Liver (tissue), 9 donors: ENCODE results near the gene HSFX1. TPM values are rescaled to one million over a fixed set of nuclear protein-coding genes. Genes with fewer than 3 reads are reported as not detected.

Experiments used
- DNase-seq: peaks from one replicate; pipeline ENCODE4 v3.0.0-alpha.2; 2017; ENCODE audit warnings: low spot score
- H3K27ac ChIP-seq, 2 donors: one replicate each; pipeline ENCODE4 v1.7.0; 2013; ENCODE audit warnings: inconsistent platforms in 2 of 2, low read length in 2 of 2, control low read depth in 1 of 2, low read depth in 1 of 2, mild to moderate bottlenecking in 1 of 2
- H3K27me3 ChIP-seq, 4 donors: one replicate each; pipeline versions ENCODE4 v1.6.1 to v1.7.0; 2013; ENCODE audit warnings: low read length in 3 of 4, inconsistent platforms in 1 of 4, mild to moderate bottlenecking in 1 of 4, moderate library complexity in 1 of 4; ENCODE audit not compliant: control insufficient read depth in 4 of 4, insufficient read depth in 4 of 4
- H3K36me3 ChIP-seq, 4 donors: one replicate each; pipeline versions ENCODE4 v1.6.1 to v1.7.0; 2013; ENCODE audit warnings: low read length in 3 of 4, mild to moderate bottlenecking in 3 of 4, low read depth in 1 of 4, moderate library complexity in 1 of 4; ENCODE audit not compliant: control insufficient read depth in 4 of 4, insufficient read depth in 3 of 4
- H3K4me1 ChIP-seq, 4 donors: one replicate each; pipeline versions ENCODE4 v1.6.1 to v1.7.0; 2013; ENCODE audit warnings: low read length in 3 of 4, mild to moderate bottlenecking in 3 of 4, moderate library complexity in 1 of 4; ENCODE audit not compliant: control insufficient read depth in 4 of 4, insufficient read depth in 4 of 4
- H3K4me3 ChIP-seq, 3 donors: one replicate each; pipeline versions ENCODE4 v1.6.1 to v1.7.0; 2013; ENCODE audit warnings: low read length in 3 of 3, control low read depth in 1 of 3, low read depth in 1 of 3, mild to moderate bottlenecking in 1 of 3
- H3K9ac ChIP-seq, 2 donors: one replicate each; pipeline ENCODE4 v1.7.0; 2013; ENCODE audit warnings: low read length in 2 of 2, mild to moderate bottlenecking in 2 of 2, moderate library complexity in 2 of 2, control low read depth in 1 of 2, low read depth in 1 of 2
- H3K9me3 ChIP-seq, 4 donors: one replicate each; pipeline versions ENCODE4 v1.6.1 to v1.7.0; 2013; ENCODE audit warnings: low read length in 3 of 4; ENCODE audit not compliant: control insufficient read depth in 4 of 4
- EGR1 ChIP-seq, 2 donors: IDR thresholded peaks; 2 replicates each; pipeline ENCODE4 v1.6.1; 2016 to 2018; ENCODE audit warnings: antibody characterized with exemption in 2 of 2, low read depth in 2 of 2
- FOXA1 ChIP-seq: IDR thresholded peaks from 2 replicates; pipeline ENCODE4 v1.6.1; 2016; ENCODE audit warnings: antibody characterized with exemption
- FOXA2 ChIP-seq: IDR thresholded peaks from 2 replicates; pipeline ENCODE4 v1.6.1; 2016; ENCODE audit warnings: antibody characterized with exemption
- GABPA ChIP-seq, 2 donors: IDR thresholded peaks in 1 of 2; conservative IDR thresholded peaks in 1 of 2; 2 replicates each; pipeline ENCODE4 v1.6.1; 2016; ENCODE audit warnings: antibody characterized with exemption in 2 of 2, mild to moderate bottlenecking in 1 of 2, moderate library complexity in 1 of 2
- HNF4A ChIP-seq, 2 donors: conservative IDR thresholded peaks; 2 replicates each; pipeline ENCODE4 v1.6.1; 2016; ENCODE audit warnings: antibody characterized with exemption in 2 of 2, mild to moderate bottlenecking in 2 of 2
- HNF4G ChIP-seq: IDR thresholded peaks from 2 replicates; pipeline ENCODE4 v1.6.1; 2016; ENCODE audit warnings: antibody characterized with exemption
- JUND ChIP-seq, 2 donors: IDR thresholded peaks; 2 replicates each; pipeline ENCODE4 v1.6.1; 2016; ENCODE audit warnings: antibody characterized with exemption in 2 of 2
- NR2F2 ChIP-seq: IDR thresholded peaks from 2 replicates; pipeline ENCODE4 v1.6.1; 2016; ENCODE audit warnings: antibody characterized with exemption
- RAD21 ChIP-seq, 2 donors: IDR thresholded peaks; 2 replicates each; pipeline ENCODE4 v1.6.1; 2016; ENCODE audit warnings: antibody characterized with exemption in 2 of 2, mild to moderate bottlenecking in 2 of 2
- RXRA ChIP-seq, 2 donors: IDR thresholded peaks; 2 replicates each; pipeline ENCODE4 v1.6.1; 2017 to 2018; ENCODE audit warnings: antibody characterized with exemption in 2 of 2, mild to moderate bottlenecking in 1 of 2
- SP1 ChIP-seq: IDR thresholded peaks from 2 replicates; pipeline ENCODE4 v1.6.1; 2018; ENCODE audit warnings: antibody characterized with exemption, mild to moderate bottlenecking
- TAF1 ChIP-seq: conservative IDR thresholded peaks from 2 replicates; pipeline ENCODE4 v1.6.1; 2016; ENCODE audit warnings: antibody characterized with exemption, mild to moderate bottlenecking
- YY1 ChIP-seq: IDR thresholded peaks from 2 replicates; pipeline ENCODE4 v1.6.1; 2016; ENCODE audit warnings: antibody characterized with exemption, mild to moderate bottlenecking
- WGBS: extraction: QIAGEN DNeasy Blood & Tissue Kit; methylation state at CpG from one replicate; pipeline ENCODE4 v1.1.7; 2013; 5-methylcytosine and 5-hydroxymethylcytosine counted together
- polyA plus RNA-seq, 2 donors: library from polyadenylated mRNA; stranded (reverse) in 1 of 2; unstranded in 1 of 2; fragments of 200-250 nt in 1 of 2; fragments of >200 nt in 1 of 2; fragmentation: Nextera tagmentation in 1 of 2; extraction: Ambion mirVana in 1 of 2; gene quantifications; one replicate each; pipeline versions ENCODE4 v1.2.1 to v1.2.3, GENCODE V29; 2013 to 2015
- total RNA-seq, 2 donors: library from RNA; depleted of rRNA; stranded (reverse); fragments of >200 nt; gene quantifications; one replicate each; pipeline ENCODE4 v1.2.3, GENCODE V29; 2014
- TF ChIP-seq, protein P1 (sequence below): fragments of 150-350 bp; IDR thresholded peaks from 2 replicates; pipeline ENCODE4 v1.5.1; 2017; ENCODE audit warnings: improper control_type of control experiment, low read depth, low read length; ENCODE audit not compliant: missing input control
- TF ChIP-seq, protein P2 (sequence below): IDR thresholded peaks from 2 replicates; pipeline ENCODE4 v1.6.1; 2016; ENCODE audit warnings: antibody characterized with exemption, mild to moderate bottlenecking
- TF ChIP-seq, protein P3 (sequence below): IDR thresholded peaks from 2 replicates; pipeline ENCODE4 v1.6.1; 2016; ENCODE audit warnings: antibody characterized with exemption
- TF ChIP-seq, protein P4 (sequence below): IDR thresholded peaks from 2 replicates; pipeline ENCODE4 v1.6.1; 2016; ENCODE audit warnings: antibody characterized with exemption
- TF ChIP-seq, protein P5 (sequence below): IDR thresholded peaks from 2 replicates; pipeline ENCODE4 v1.6.1; 2016; ENCODE audit warnings: antibody characterized with exemption
- donor health status: healthy.
- donor health status: healthy.
- donor health status: healthy.
- donor health status: healthy.
- donor health status: healthy.

HSFX1 gene
- total and polyA plus RNA-seq, 4 donors, result 0.17 to 0.92 (median 0.23) TPM

DNA sequence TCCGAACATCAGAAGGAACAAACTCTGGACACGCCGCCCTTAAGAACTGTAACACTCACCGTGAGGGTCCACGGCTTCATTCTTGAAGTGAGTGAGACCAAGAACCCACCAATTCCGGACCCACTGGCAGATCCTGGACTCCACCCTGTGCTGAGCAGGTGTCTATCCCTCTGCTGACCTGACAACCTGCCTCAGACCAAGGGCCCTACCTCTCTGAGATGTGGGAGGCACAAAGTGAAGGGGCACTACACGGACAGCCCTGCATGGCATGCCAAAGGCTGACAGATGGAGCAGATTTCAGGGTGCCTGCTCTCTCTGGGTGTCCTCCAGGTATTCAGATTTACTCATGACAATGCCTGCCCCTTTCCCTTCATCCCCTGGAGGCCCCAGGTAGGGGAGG lies 14.0 kb upstream of the HSFX1 start:
- Histone ChIP-seq H3K9ac (no peak overlapping the region), H3K4me3 (no peak overlapping the region), H3K27me3 (no peaks in the 10 kb centered on the region), H3K4me1 (no peaks in the 10 kb centered on the region), H3K36me3 (no peaks in the 10 kb centered on the region), H3K27ac (no peak overlapping the region), H3K9me3 (no peaks in the 10 kb centered on the region)
- TF ChIP-seq, protein P1, sequence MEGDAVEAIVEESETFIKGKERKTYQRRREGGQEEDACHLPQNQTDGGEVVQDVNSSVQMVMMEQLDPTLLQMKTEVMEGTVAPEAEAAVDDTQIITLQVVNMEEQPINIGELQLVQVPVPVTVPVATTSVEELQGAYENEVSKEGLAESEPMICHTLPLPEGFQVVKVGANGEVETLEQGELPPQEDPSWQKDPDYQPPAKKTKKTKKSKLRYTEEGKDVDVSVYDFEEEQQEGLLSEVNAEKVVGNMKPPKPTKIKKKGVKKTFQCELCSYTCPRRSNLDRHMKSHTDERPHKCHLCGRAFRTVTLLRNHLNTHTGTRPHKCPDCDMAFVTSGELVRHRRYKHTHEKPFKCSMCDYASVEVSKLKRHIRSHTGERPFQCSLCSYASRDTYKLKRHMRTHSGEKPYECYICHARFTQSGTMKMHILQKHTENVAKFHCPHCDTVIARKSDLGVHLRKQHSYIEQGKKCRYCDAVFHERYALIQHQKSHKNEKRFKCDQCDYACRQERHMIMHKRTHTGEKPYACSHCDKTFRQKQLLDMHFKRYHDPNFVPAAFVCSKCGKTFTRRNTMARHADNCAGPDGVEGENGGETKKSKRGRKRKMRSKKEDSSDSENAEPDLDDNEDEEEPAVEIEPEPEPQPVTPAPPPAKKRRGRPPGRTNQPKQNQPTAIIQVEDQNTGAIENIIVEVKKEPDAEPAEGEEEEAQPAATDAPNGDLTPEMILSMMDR, result no peak
- no peak for TF ChIP-seq EGR1 (IDR thresholded peaks at IDR 0.05; ENCODE audit: low read depth in 2 of 2)
- no peak for TF ChIP-seq RXRA (IDR thresholded peaks at IDR 0.05)
- TF ChIP-seq, protein P2, sequence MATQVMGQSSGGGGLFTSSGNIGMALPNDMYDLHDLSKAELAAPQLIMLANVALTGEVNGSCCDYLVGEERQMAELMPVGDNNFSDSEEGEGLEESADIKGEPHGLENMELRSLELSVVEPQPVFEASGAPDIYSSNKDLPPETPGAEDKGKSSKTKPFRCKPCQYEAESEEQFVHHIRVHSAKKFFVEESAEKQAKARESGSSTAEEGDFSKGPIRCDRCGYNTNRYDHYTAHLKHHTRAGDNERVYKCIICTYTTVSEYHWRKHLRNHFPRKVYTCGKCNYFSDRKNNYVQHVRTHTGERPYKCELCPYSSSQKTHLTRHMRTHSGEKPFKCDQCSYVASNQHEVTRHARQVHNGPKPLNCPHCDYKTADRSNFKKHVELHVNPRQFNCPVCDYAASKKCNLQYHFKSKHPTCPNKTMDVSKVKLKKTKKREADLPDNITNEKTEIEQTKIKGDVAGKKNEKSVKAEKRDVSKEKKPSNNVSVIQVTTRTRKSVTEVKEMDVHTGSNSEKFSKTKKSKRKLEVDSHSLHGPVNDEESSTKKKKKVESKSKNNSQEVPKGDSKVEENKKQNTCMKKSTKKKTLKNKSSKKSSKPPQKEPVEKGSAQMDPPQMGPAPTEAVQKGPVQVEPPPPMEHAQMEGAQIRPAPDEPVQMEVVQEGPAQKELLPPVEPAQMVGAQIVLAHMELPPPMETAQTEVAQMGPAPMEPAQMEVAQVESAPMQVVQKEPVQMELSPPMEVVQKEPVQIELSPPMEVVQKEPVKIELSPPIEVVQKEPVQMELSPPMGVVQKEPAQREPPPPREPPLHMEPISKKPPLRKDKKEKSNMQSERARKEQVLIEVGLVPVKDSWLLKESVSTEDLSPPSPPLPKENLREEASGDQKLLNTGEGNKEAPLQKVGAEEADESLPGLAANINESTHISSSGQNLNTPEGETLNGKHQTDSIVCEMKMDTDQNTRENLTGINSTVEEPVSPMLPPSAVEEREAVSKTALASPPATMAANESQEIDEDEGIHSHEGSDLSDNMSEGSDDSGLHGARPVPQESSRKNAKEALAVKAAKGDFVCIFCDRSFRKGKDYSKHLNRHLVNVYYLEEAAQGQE, result no peak
- TF ChIP-seq, protein P3, sequence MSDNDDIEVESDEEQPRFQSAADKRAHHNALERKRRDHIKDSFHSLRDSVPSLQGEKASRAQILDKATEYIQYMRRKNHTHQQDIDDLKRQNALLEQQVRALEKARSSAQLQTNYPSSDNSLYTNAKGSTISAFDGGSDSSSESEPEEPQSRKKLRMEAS, result no peak
- no peak for TF ChIP-seq JUND (IDR thresholded peaks at IDR 0.05)
- TF ChIP-seq HNF4G, result no peak
- no peak for TF ChIP-seq FOXA1
- no peak for TF ChIP-seq YY1
- no peak for TF ChIP-seq FOXA2
- TF ChIP-seq SP1, result no peak
- TF ChIP-seq TAF1, result no peak
- TF ChIP-seq, protein P4, sequence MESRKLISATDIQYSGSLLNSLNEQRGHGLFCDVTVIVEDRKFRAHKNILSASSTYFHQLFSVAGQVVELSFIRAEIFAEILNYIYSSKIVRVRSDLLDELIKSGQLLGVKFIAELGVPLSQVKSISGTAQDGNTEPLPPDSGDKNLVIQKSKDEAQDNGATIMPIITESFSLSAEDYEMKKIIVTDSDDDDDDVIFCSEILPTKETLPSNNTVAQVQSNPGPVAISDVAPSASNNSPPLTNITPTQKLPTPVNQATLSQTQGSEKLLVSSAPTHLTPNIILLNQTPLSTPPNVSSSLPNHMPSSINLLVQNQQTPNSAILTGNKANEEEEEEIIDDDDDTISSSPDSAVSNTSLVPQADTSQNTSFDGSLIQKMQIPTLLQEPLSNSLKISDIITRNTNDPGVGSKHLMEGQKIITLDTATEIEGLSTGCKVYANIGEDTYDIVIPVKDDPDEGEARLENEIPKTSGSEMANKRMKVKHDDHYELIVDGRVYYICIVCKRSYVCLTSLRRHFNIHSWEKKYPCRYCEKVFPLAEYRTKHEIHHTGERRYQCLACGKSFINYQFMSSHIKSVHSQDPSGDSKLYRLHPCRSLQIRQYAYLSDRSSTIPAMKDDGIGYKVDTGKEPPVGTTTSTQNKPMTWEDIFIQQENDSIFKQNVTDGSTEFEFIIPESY, result no peak
- no peak for TF ChIP-seq RAD21 (IDR thresholded peaks at IDR 0.05)
- no peak for TF ChIP-seq GABPA (IDR thresholded peaks at IDR 0.05 in 1 of 2, conservative IDR thresholded peaks at IDR 0.05 in 1 of 2)
- TF ChIP-seq NR2F2, result no peak
- no peak for TF ChIP-seq HNF4A (conservative IDR thresholded peaks at IDR 0.05)
- TF ChIP-seq, protein P5, sequence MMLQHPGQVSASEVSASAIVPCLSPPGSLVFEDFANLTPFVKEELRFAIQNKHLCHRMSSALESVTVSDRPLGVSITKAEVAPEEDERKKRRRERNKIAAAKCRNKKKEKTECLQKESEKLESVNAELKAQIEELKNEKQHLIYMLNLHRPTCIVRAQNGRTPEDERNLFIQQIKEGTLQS, result no peak
- DNase-seq, result no peak
- 82% methylated on average over 7 of the region's 7 CpGs for WGBS
